HG03196 (cell line): Measurements from ENCODE around the gene SUGT1.

Source experiments
- ATAC-seq: cut with Tn5 transposase; IDR thresholded peaks from one replicate; pipeline ENCODE4 v1.9.1; 2021; ENCODE audit not compliant: unreplicated experiment

Gene SUGT1

DNA sequence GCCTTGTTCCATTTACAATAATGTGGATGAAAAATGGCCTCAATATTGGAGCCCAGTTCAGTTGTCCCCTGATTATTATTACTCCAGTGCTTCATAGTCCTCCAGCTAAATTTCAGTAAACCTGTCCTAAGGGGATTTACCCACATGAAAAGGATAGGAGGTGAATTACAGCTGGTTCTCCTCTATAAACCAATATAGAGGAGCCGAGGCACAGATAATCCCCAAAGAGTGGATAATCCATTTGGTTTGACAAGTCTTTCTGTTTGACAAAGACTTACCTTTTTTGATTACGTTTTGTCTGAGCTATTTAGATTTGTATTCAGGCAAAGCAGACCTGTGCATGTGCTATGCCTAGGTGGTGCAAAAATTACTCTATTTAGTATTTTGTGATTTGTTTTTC, 84.3 kb downstream of the SUGT1 start:
- no peak for ATAC-seq

DNA sequence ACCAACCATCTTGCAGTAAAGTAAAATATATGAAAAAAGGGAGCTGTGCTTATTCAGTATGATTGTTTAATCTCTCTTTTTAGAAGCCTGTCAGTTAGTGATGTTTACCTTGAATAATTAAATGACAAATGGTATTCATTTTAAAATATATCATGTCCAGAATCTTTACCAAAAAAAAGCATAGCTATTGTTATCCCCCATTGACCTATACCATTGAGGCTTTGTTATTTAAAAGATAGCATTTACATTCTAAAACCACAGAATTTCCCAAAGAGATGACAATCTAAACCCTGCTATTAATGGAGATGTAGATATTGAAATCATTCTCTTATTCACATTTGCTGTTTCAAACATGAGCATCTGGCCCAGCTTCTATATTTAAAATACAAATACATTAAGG, 84.8 kb downstream of the SUGT1 start:
- ATAC-seq: no peak

DNA sequence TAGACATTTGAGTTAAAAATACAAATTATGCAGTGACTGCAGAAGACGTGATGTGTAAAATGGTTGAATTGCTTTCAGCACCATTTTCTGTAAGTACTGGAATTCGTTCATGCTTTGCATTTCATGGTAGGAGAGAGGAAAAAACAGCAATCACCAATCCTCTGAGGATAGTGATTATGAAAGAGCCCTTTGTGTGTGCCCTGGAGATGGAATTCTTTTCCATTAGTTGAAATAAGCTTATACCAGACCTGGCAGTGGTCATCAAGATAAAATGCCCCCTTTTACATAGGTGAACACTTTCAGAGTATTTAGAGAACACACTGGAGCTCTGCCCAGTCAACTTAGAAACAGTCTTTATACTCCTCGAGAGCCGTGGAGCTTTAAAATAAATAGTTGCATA, 85.3 kb downstream of the SUGT1 start:
- ATAC-seq: no peak

DNA sequence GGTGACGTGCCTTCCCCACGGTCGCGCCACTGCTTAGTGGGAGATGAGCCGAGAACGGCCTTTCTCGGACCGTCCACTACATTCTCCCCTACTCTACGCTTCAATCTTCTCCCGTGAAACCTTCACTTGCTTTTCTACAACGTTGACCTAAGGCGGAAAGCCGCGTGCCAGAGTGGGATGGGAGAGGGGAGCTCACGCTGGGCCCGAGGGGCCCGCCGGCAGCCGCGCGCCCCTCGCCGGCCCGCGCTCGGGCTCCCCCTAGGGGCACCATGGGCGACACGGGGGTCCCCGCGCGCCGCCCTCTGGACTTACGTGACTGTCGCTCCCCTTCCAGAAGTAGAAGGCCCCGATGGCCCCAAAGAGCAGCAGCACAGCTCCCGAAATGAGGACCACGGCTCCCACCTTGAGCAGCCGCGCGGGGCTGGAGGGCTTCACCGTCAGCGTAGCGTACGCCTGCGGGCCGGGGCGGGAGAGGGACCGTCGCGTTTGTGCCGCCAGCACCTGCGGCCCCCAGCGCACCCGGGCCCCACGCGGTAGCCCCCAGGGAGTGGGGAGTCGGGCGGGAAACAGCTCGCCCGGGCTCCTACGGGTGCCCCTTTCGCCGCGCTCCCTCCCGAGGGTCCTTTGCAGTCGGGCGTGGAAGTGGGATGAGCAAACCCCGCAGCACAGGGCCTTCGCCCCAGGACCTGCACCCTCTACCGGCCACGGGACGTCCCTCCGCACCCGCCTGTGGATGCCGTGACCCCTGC, 86.3 kb downstream of the SUGT1 start:
- no peak for ATAC-seq

DNA sequence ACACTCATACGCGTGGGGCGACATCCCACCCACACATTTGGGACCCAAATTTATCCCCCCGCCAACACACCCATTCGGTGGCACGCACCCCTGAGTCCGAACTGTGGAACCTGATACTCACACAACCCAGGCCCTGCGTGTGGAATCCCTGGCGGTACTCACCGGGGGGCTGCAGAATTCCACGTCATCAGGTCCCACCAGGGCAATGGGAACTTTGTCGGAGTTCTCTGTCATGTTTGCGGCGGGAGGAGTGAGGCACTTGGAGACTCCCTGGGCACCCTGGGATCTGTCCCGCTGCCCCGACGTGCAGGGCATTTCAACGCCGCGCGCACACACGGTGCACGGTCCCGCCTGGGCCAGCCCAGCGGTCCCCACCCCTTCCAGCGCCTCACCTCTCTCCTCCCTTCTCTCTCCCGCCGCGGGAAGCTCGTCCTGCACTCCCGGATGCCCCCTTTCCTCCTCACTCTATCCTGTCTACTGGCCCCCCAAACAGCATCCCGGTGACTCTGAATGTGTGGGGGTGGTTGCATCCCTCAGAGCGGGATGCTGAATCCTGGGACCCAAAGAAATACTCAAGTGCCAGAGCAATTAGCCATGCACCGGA, 86.9 kb downstream of the SUGT1 start, which contains the start of gene CNMD:
CNMD (minus strand) TSS at position 353 of the 604 bp plus-strand sequence; CDS start at position 234, 119 bp downstream.
- ATAC-seq: no peak

DNA sequence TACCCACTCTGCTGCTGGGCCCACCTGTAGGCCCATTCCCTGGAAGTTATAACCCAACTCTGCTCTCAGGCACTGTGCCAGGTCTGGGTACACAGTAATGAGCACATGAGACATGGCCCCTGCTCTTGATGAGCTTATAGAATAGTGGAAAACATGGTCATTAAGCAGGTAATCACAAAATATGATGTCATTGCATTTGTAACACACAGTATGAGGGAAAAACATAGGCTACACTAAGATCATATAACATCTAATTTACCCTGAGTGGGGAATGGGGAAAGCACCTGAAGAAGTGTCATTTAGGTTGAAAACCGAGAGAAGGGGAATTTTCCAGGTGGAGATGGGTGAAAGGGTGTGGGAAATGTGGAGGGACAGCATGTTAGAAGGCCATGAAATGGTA, 90.9 kb downstream of the SUGT1 start:
- no peak for ATAC-seq

DNA sequence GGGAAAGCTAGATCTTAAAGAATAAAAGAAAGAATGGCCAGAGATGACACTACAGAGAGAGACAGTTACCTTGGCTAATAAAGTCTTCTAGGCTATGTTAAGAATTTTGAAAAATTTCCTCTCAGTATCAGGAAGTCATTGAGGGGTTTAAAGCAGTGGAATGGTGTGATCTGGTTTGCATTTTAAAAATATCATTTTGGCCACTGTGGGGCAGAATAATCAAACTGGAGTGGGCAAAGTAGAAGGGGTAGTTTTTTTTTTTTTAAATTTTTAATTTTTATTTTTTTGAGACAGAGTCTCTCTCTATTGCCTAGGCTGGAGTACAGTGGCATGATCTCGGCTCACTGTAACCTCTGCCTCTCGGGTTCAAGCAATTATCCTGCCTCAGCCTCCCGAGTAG, 91.4 kb downstream of the SUGT1 start:
- ATAC-seq: no peak

DNA sequence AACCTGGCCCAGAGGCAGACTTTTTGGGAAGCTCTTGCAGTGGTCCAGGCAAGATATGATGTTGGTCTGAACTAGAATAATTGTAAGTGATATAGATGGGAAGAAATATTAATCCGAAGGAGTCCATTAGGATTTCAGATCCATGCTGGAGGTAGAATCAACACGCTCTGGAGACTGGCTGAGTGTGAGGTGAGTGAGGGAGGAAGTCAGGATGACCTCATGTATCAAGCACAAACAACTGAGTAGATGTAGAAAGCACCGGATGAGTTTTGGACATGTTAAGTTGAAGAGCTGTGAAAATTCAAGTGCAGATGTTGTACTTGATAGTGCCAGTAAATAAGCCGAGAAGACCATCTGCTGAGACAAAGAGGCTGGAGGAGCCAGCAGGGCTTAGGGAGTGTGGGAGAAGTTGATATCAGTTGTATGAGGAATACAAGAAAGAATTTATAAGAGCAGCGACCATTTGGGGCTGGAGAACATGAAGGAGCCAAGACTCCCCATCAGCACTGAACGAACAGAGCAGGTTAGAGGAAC, 92.3 kb downstream of the SUGT1 start:
- no peak for ATAC-seq

DNA sequence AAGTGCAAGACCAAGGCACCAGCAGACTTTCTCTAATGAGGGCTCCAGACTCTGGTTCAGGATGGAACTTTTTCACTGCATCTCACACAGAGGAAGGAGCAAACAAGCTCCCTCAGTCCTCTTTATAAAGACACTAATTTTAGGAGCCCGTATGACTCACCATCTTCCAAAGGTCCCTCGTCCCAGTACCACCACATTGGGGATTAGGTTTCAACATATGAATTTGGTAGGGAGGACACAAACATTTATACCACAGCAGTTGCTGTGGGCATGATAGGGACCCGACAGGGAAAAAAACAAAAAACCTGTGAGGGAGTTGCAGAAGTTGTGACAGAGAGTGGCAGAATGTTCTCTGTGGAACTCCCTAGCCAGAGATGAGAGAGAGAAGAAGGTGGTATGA, 93.5 kb downstream of the SUGT1 start:
- no peak for ATAC-seq

DNA sequence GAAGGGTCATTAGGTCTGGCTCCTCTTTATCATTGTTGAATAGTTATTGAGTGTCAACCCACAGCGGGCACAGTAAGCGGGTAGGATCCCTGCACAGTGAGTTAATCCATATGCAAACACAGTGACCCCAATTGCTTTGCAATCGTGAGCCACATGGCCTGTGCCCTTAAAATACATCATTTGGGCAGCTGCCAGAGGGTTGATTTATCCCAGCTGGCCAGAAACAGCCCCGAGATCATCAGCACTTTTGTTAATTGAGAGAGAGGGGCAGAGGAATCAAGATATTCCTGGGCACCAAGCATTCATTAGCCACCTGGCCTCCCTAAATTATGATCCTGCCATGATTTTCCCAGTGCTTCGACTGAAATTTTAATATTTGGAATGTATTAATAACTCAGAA, 96.8 kb downstream of the SUGT1 start:
- ATAC-seq: no peak
